Natural killer cell (primary cell): ENCODE measurements around the gene LIN54. TPM values are rescaled to one million over a fixed set of nuclear protein-coding genes. Genes with fewer than 3 reads are reported as not detected.

Experiments
- ATAC-seq, 3 donors: fragments of 150-1000 bp in 2 of 3; fragments of 200-7000 bp in 1 of 3; cut with Tn5 transposase; 1 replicate in 1 of 3; 2 replicates in 2 of 3; pipeline ENCODE4 v1.10.0; 2021; ENCODE audit warnings: mild to moderate bottlenecking in 2 of 3, moderate library complexity in 2 of 3
- DNase-seq, 2 donors: peaks; one replicate each; pipeline versions ENCODE4 v3.0.0 to v3.0.0-alpha.2; 2013 to 2021; ENCODE audit warnings: mixed read lengths in 1 of 2
- H3K27ac ChIP-seq: one replicate; pipeline ENCODE4 v1.5.1; 2013; ENCODE audit warnings: mild to moderate bottlenecking, low read length
- H3K27me3 ChIP-seq: one replicate; pipeline ENCODE4 v1.6.1; 2013; ENCODE audit warnings: low read length; ENCODE audit not compliant: control insufficient read depth, insufficient read depth
- H3K36me3 ChIP-seq: one replicate; pipeline ENCODE4 v1.6.1; 2013; ENCODE audit warnings: low read length; ENCODE audit not compliant: control insufficient read depth, insufficient read depth
- H3K4me1 ChIP-seq: one replicate; pipeline ENCODE4 v1.6.1; 2013; ENCODE audit warnings: low read length; ENCODE audit not compliant: control insufficient read depth, insufficient read depth
- H3K4me3 ChIP-seq: one replicate; pipeline ENCODE4 v1.5.1; 2013; ENCODE audit warnings: low read length
- H3K9me3 ChIP-seq: one replicate; pipeline ENCODE4 v1.6.1; 2013; ENCODE audit warnings: low read length; ENCODE audit not compliant: control insufficient read depth, insufficient read depth
- H3K27ac Mint-ChIP-seq, 2 donors: one replicate each; pipeline ENCODE4 v1.8.0; 2022; ENCODE audit warnings: mild to moderate bottlenecking in 2 of 2, mixed read lengths in 2 of 2, moderate library complexity in 1 of 2
- H3K27me3 Mint-ChIP-seq, 2 donors: one replicate each; pipeline ENCODE4 v1.8.0; 2022; ENCODE audit warnings: low read depth in 2 of 2, mixed read lengths in 2 of 2
- H3K36me3 Mint-ChIP-seq: one replicate; pipeline ENCODE4 v1.8.0; 2022; ENCODE audit warnings: mixed read lengths
- H3K4me1 Mint-ChIP-seq, 2 donors: one replicate each; pipeline ENCODE4 v1.8.0; 2022; ENCODE audit warnings: mixed read lengths in 2 of 2
- H3K4me3 Mint-ChIP-seq: one replicate; pipeline ENCODE4 v1.8.0; 2022; ENCODE audit warnings: mild to moderate bottlenecking, moderate library complexity, mixed read lengths
- H3K9me3 Mint-ChIP-seq, 2 donors: one replicate each; pipeline ENCODE4 v1.8.0; 2022; ENCODE audit warnings: mixed read lengths in 2 of 2
- WGBS: methylation state at CpG from one replicate; pipeline ENCODE4 v1.1.7; 2013; ENCODE audit warnings: missing lambda C conversion rate; ENCODE audit not compliant: insufficient coverage; 5-methylcytosine and 5-hydroxymethylcytosine counted together
- intact Hi-C: fragments of 100-400 bp; cut with micrococcal nuclease; formaldehyde crosslinking; loops from one replicate; pipeline ENCODE4 v1.14.2; 2022
- total RNA-seq, 4 donors: library from RNA; stranded (reverse); fragments of 120-200 nt in 1 of 4; gene quantifications; one replicate each; pipeline versions ENCODE4 v1.2.3 to v1.2.4, GENCODE V29; 2013 to 2022
- TF ChIP-seq, protein P1 (sequence below): fragments of 200-600 bp; IDR thresholded peaks from one replicate; pipeline ENCODE4 v1.8.0; 2022; ENCODE audit warnings: antibody characterized with exemption

Gene LIN54
- total RNA-seq, 3 donors from 2014 or later (not counting 1 experiment from before 2014, with no cell fraction given): 16.6 to 20.1 (median 19.3) TPM

DNA sequence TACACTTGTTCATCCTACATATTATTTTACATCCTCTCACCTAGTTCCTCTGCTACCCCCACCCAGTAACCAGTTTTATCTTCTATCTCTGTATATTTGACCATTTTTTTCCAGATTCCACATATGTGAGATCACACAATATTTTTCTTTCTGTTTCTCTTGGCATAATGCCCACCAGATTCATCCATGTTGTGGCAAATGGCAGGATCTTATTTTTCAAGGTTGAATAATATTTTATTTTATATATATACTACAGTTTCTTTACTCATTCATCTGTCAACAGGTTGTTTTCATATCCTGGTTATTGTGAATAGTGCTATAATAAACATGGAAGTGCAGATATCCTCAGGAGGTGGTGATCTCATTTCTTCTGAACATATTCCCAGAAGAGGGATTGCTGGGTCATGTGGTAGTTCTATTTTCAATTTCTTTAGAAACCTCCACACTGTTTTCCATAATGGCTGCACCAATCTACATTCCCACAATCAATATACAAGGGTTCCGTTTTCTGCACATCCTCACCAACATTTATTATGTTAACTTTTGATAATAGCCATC, 61.9 kb downstream of the LIN54 start:
- TF ChIP-seq, protein P1, sequence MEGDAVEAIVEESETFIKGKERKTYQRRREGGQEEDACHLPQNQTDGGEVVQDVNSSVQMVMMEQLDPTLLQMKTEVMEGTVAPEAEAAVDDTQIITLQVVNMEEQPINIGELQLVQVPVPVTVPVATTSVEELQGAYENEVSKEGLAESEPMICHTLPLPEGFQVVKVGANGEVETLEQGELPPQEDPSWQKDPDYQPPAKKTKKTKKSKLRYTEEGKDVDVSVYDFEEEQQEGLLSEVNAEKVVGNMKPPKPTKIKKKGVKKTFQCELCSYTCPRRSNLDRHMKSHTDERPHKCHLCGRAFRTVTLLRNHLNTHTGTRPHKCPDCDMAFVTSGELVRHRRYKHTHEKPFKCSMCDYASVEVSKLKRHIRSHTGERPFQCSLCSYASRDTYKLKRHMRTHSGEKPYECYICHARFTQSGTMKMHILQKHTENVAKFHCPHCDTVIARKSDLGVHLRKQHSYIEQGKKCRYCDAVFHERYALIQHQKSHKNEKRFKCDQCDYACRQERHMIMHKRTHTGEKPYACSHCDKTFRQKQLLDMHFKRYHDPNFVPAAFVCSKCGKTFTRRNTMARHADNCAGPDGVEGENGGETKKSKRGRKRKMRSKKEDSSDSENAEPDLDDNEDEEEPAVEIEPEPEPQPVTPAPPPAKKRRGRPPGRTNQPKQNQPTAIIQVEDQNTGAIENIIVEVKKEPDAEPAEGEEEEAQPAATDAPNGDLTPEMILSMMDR: no peak
- no peaks in the 10 kb centered on the region for H3K4me1 ChIP-seq
- intact Hi-C loops: no loop called here

DNA sequence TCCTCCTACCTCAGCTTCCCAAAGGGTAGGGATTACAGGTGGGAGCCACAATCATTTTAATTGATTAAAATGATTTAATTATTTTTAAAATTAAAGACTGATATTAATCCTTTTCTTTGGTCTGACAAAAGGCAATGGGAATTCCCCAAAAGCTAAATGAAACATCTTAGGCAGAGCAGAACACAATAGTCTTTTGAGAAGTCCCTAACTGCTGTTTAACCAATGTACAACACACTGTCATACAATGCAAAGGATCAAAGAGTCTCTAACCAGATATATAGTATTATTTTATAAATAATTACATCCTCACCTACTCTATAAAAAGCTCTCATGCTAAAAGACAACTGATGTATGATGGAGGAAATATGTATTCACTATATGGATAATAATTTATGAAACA, 63.1 kb downstream of the LIN54 start:
- Mint-ChIP-seq H3K9me3 (no peaks in the 10 kb centered on the region), H3K4me1 (peaks cover 6% of the 10 kb centered on the region in 2 donors), H3K4me3 (no peak overlapping the region), H3K36me3 (no peaks in the 10 kb centered on the region), H3K27ac (no peak overlapping the region), H3K27me3 (no peaks in the 10 kb centered on the region)
- intact Hi-C loops: no loop called here
- TF ChIP-seq, protein P1: no peak
- no peaks in the 10 kb centered on the region for H3K9me3 ChIP-seq
- no peak overlapping the region for H3K27ac ChIP-seq
- no peak for ATAC-seq
- no peaks in the 10 kb centered on the region for H3K4me1 ChIP-seq
- peaks cover 8% of the 10 kb centered on the region for H3K36me3 ChIP-seq
- no peak overlapping the region for H3K4me3 ChIP-seq
- no peak for DNase-seq
- H3K27me3 ChIP-seq: no peaks in the 10 kb centered on the region

More for the DNA sequence above, 61.9 kb downstream of the LIN54 start:
- H3K27me3 Mint-ChIP-seq: no peaks in the 10 kb centered on the region
- H3K27ac Mint-ChIP-seq: no peak overlapping the region
- no peaks in the 10 kb centered on the region for H3K36me3 Mint-ChIP-seq
- Histone ChIP-seq H3K27ac (no peak overlapping the region), H3K36me3 (peaks cover 10% of the 10 kb centered on the region), H3K27me3 (no peaks in the 10 kb centered on the region), H3K4me3 (no peak overlapping the region), H3K9me3 (no peaks in the 10 kb centered on the region)
- H3K4me3 Mint-ChIP-seq: no peak overlapping the region
- H3K4me1 Mint-ChIP-seq: peaks cover 6% of the 10 kb centered on the region in 2 donors
- no peaks in the 10 kb centered on the region for H3K9me3 Mint-ChIP-seq
- no peak for ATAC-seq
- WGBS: no CpG with 5 or more reads among the region's 1 CpG
- no peak for DNase-seq

DNA sequence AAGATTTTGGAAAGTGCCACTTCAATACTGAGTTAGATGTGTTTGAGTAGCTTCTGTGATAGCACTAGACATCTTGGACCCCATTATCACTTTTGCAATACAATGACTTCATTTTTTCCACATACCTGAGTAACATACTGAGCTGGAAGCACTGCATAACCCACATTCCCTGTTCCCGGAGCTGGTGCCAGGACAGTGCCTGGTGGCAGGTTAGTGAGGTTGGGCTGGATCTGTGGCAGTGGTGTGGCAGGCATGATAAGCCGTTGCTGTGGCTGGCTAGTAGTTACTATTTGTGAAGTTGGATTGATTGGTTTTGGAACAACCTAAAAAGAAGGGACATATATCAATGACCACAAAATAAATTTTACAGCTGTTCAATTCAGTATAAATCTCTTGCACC, 71.2 kb downstream of the LIN54 start:
- Mint-ChIP-seq H3K36me3 (peaks cover 39% of the 10 kb centered on the region), H3K27ac (no peak overlapping the region), H3K4me3 (no peak overlapping the region), H3K4me1 (no peaks in the 10 kb centered on the region), H3K9me3 (no peaks in the 10 kb centered on the region), H3K27me3 (no peaks in the 10 kb centered on the region)
- no peaks in the 10 kb centered on the region for H3K9me3 ChIP-seq
- H3K4me1 ChIP-seq: no peaks in the 10 kb centered on the region
- peaks cover 58% of the 10 kb centered on the region for H3K36me3 ChIP-seq
- H3K27me3 ChIP-seq: no peaks in the 10 kb centered on the region
- 100% methylated on average over 2 of the region's 2 CpGs for WGBS
- ATAC-seq (no peak), DNase-seq (no peak)
- TF ChIP-seq, protein P1: no peak
- intact Hi-C loops: no loop called here
- no peak overlapping the region for H3K27ac ChIP-seq
- no peak overlapping the region for H3K4me3 ChIP-seq

DNA sequence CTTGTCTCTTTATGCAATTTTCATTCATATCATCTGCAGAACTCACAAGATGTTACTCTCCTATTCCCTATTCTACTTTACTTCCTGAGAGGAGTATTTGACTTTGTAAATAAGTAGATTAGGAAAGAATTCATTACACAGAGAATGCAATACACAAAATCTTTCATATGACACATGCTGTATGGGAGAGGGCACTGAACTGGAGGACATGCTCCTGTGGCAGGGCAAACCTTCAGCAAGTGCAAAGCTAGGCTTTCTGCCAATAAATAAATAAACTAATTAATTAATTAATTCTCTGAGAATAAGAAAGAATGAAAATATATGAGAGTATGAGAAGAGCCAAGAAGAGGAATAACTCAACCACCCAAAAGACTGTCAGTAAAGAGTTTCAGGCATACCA, 76.2 kb downstream of the LIN54 start:
- H3K27me3 ChIP-seq: no peaks in the 10 kb centered on the region
- H3K4me1 ChIP-seq: no peaks in the 10 kb centered on the region
- intact Hi-C loops: no loop called here
- DNase-seq: no peak
- H3K27me3 Mint-ChIP-seq: no peaks in the 10 kb centered on the region
- H3K9me3 ChIP-seq: no peaks in the 10 kb centered on the region
- H3K27ac Mint-ChIP-seq: no peak overlapping the region
- no peaks in the 10 kb centered on the region for H3K4me1 Mint-ChIP-seq
- TF ChIP-seq, protein P1: no peak
- H3K9me3 Mint-ChIP-seq: no peaks in the 10 kb centered on the region
- peaks cover 30% of the 10 kb centered on the region for H3K36me3 Mint-ChIP-seq
- no peak for ATAC-seq
- H3K4me3 ChIP-seq: no peak overlapping the region
- H3K27ac ChIP-seq: no peak overlapping the region
- no peak overlapping the region for H3K4me3 Mint-ChIP-seq
- peaks cover 62% of the 10 kb centered on the region for H3K36me3 ChIP-seq
